Measurements from ENCODE around the gene SLC17A6.

The SLC17A6 gene

DNA sequence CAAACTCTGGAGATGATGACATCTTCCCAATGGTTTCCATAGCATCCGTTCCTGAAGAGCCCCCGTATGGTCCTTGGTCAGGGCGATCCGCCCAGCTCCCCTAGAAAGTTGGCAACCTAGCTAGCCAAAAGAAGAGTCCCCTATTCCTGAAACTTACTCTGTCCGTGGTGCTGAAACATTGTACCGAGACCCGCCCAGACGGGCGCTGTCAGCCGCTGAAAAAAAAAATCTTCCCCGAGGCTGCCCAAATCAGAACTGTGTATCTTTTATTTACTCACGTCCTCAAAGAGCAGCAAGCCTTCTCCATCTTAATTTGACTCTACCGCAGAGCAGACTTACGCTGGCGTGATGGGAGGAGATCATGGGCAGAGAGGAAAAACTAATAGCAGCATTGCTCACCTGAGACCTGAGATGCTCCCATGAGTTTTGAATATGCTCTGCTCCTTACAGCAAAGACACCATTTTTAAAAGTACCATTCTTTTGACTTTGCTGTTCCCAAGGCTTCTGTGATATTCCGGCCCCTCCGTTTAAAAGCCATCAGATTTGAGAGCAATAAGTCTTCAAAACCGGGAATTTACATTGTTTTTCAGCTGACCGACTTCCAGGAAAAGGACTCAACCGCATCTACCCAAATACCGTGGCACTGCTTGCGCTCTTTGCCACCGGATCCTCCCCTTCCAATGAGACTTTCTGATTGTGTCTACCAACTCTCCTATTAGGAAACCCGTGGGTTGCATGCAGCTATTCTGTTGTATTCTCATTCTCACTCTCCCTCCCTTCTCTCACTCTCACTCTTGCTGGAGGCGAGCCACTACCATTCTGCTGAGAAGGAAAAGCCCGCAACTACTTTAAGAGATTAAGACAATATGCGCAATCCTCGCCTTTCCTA is at the start of gene SLC17A6:
SLC17A6 (plus strand) TSS at position 786 of the 890 bp plus-strand sequence. CDS start 153 bp downstream, outside the sequence.
- peaks cover 55% of the 10 kb centered on the region for H3K27me3 ChIP-seq (ENCODE audit: control insufficient read depth, insufficient read depth, low read length)
- no peaks in the 10 kb centered on the region for H3K9me3 ChIP-seq (ENCODE audit: control insufficient read depth, insufficient read depth, low read length)
- no peaks in the 10 kb centered on the region for H3K36me3 ChIP-seq (ENCODE audit: control insufficient read depth, insufficient read depth, low read length)
- H3K9ac ChIP-seq (ENCODE audit: low read depth, low read length) = no peak within 1 kb of the TSS
- peaks cover 11% of the 10 kb centered on the region for H3K4me1 ChIP-seq (ENCODE audit: control insufficient read depth, insufficient read depth, low read length)
- peak within 1 kb of the TSS; percentile 43 for H3K4me3 ChIP-seq (ENCODE audit: low read depth, low read length)

DNA sequence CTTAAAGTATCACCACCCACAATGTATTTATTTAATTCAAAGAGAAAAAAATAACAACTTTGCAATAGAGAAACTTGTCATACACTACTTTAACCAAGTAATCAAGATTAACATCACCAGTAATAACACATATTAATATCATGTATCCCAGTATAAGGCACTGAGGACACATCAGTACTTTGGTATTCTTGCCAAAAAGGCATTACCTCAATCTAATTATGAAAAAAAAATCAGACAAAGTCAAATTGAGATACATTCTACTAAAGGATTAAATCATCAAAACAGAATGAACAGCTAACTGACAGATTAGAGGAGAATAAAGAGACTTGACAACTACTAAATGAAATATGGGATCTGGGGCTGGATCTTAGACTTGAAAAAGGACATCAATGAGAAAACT is 35.8 kb upstream of the SLC17A6 start:
- H3K4me3 ChIP-seq (ENCODE audit: low read depth, low read length) = no peak overlapping the region
- no peak overlapping the region for H3K9ac ChIP-seq (ENCODE audit: low read depth, low read length)
- no peaks in the 10 kb centered on the region for H3K27me3 ChIP-seq (ENCODE audit: control insufficient read depth, insufficient read depth, low read length)
- H3K9me3 ChIP-seq (ENCODE audit: control insufficient read depth, insufficient read depth, low read length) = no peaks in the 10 kb centered on the region
- no peaks in the 10 kb centered on the region for H3K4me1 ChIP-seq (ENCODE audit: control insufficient read depth, insufficient read depth, low read length)
- H3K36me3 ChIP-seq (ENCODE audit: control insufficient read depth, insufficient read depth, low read length) = no peaks in the 10 kb centered on the region

DNA sequence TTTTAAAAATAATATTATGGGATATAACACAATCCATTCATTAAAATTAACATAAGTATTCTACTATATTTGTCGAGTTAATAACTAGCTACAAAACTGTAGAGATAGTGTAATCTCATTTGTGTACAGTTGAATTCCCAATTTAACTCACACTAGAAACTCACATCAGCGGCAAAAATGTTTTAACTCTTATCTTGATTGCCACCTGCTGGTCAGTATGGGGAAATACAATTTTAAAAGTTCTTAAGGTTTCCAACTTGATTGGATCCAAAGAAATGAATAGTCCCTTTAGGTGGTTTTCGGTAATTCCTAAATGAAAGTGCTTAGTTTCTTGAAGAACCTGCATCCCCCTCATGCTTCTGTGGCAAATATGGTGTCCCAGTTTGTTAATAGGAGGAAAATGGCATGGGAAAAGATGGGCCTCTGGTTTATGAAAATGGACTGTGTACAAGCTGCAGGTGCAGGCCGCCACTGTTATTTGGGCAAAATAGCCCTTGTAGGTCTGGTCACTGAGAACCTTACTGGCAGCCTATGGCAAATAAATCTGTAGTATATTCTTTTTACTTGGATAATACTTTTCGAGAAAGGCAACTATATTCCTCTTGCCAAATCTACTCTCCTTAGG is 33.7 kb upstream of the SLC17A6 start:
- Histone ChIP-seq H3K36me3 (ENCODE audit: control insufficient read depth, insufficient read depth, low read length) (no peaks in the 10 kb centered on the region), H3K27me3 (ENCODE audit: control insufficient read depth, insufficient read depth, low read length) (no peaks in the 10 kb centered on the region), H3K9me3 (ENCODE audit: control insufficient read depth, insufficient read depth, low read length) (no peaks in the 10 kb centered on the region), H3K9ac (ENCODE audit: low read depth, low read length) (no peak overlapping the region), H3K4me3 (ENCODE audit: low read depth, low read length) (no peak overlapping the region), H3K4me1 (ENCODE audit: control insufficient read depth, insufficient read depth, low read length) (no peaks in the 10 kb centered on the region)

DNA sequence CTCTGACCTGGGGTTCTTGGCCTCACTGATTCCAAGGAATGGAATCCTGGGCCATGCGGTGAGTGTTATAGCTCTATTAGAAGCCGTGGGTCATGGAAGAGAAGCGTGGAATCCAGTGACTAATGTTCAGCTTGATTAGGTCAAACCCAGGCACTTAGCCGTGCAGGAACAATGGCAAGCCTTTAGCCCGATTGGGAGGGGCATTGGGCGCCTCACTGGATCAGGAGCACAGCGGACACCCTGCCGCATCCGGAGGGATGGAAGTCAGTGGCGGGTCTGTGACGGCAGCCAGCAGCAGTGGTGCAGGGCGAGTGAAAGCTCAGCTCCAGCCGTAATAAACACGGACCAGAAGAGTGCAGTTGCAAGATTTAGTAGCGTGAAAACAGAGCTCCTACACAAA is 20.5 kb upstream of the SLC17A6 start:
- no peaks in the 10 kb centered on the region for H3K27me3 ChIP-seq (ENCODE audit: control insufficient read depth, insufficient read depth, low read length)
- H3K9ac ChIP-seq (ENCODE audit: low read depth, low read length) = no peak overlapping the region
- H3K36me3 ChIP-seq (ENCODE audit: control insufficient read depth, insufficient read depth, low read length) = no peaks in the 10 kb centered on the region
- H3K4me1 ChIP-seq (ENCODE audit: control insufficient read depth, insufficient read depth, low read length) = no peaks in the 10 kb centered on the region
- H3K9me3 ChIP-seq (ENCODE audit: control insufficient read depth, insufficient read depth, low read length) = no peaks in the 10 kb centered on the region
- no peak overlapping the region for H3K4me3 ChIP-seq (ENCODE audit: low read depth, low read length)

DNA sequence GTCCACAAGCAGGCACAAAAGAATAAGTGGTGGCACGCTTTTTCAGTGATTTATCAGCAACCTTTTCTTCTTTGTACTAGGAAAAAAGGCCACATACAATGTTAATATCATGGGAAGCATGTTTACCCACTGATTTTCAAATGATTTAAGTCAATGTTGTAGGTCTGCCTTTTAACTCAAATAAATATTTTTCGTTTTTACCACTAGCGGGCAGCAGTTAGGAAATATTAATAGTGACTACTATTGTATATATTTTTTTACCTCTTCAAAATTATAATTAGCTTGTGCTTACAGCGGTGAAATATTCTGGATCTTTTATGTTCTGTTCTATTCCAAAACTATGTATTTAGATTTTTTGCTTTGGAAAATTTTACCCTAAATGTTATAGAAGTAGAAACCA is 6.4 kb upstream of the SLC17A6 start:
- no peaks in the 10 kb centered on the region for H3K27me3 ChIP-seq (ENCODE audit: control insufficient read depth, insufficient read depth, low read length)
- H3K9me3 ChIP-seq (ENCODE audit: control insufficient read depth, insufficient read depth, low read length) = no peaks in the 10 kb centered on the region
- H3K4me1 ChIP-seq (ENCODE audit: control insufficient read depth, insufficient read depth, low read length) = no peaks in the 10 kb centered on the region
- H3K36me3 ChIP-seq (ENCODE audit: control insufficient read depth, insufficient read depth, low read length) = no peaks in the 10 kb centered on the region
- no peak overlapping the region for H3K4me3 ChIP-seq (ENCODE audit: low read depth, low read length)
- H3K9ac ChIP-seq (ENCODE audit: low read depth, low read length) = no peak overlapping the region

DNA sequence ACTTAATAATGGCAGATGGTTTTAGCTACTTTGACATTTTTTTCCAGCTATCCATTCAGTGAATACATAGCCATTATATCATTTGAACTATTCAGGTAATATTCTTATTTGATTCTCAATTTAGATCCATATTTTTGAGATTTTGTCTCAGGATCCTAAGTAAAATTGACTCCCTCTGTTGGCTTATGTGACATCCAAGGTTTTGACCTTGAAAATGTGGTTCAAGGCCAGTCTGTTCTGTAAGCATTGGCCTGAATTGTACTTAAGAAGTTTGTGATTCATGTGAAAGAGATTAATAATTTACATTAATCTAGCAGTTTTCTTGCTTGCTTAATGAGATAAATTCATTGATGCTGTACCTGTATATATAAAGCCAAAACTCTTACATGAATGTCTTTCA is 1.6 kb upstream of the SLC17A6 start:
- Histone ChIP-seq H3K36me3 (ENCODE audit: control insufficient read depth, insufficient read depth, low read length) (no peaks in the 10 kb centered on the region), H3K9me3 (ENCODE audit: control insufficient read depth, insufficient read depth, low read length) (no peaks in the 10 kb centered on the region), H3K4me1 (ENCODE audit: control insufficient read depth, insufficient read depth, low read length) (peaks cover 8% of the 10 kb centered on the region), H3K9ac (ENCODE audit: low read depth, low read length) (no peak overlapping the region), H3K4me3 (ENCODE audit: low read depth, low read length) (no peak overlapping the region), H3K27me3 (ENCODE audit: control insufficient read depth, insufficient read depth, low read length) (peaks cover 43% of the 10 kb centered on the region)

DNA sequence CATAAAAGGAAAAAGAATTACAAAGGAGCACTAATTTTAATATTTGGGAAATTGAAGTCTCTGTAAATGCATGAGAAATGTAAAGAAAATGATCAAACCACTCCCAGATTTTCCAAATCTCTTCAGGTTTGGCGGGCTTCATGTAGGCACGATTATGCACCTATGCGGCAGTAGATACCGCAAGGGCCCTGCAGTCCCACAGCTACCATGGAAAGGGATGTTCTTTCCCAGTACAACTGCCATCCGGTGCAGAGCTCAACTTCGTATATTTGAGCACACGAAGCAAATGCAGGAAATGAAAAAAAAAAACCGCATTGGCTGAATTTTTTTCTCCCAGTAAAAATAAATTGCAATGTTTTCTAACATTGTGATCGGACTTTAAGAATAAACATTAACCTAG is 1.4 kb downstream of the SLC17A6 start:
- no peak overlapping the region for H3K9ac ChIP-seq (ENCODE audit: low read depth, low read length)
- peaks cover 71% of the 10 kb centered on the region for H3K27me3 ChIP-seq (ENCODE audit: control insufficient read depth, insufficient read depth, low read length)
- H3K4me1 ChIP-seq (ENCODE audit: control insufficient read depth, insufficient read depth, low read length) = peaks cover 15% of the 10 kb centered on the region
- no peaks in the 10 kb centered on the region for H3K36me3 ChIP-seq (ENCODE audit: control insufficient read depth, insufficient read depth, low read length)
- H3K9me3 ChIP-seq (ENCODE audit: control insufficient read depth, insufficient read depth, low read length) = no peaks in the 10 kb centered on the region
- no peak overlapping the region for H3K4me3 ChIP-seq (ENCODE audit: low read depth, low read length)

DNA sequence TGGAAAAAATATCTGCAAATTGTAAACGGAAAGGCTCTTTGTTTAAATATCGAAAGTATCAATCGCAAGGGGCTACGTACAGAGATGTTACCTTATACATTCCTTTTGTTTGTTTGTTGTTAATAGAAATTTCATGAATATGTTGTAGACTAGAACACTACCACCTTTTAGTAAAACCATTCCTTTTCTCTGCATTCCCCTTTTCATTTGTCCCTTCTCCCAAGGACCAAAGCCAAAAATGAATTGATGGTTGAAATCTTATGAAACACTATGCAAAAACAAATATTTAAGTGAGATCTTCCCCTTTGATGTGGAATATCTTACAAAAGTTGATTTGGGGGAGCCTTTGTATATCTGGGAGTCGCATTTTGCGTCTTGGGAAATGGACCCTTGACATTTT is 2.1 kb downstream of the SLC17A6 start:
- H3K4me3 ChIP-seq (ENCODE audit: low read depth, low read length) = peak overlapping the region; percentile 79

DNA sequence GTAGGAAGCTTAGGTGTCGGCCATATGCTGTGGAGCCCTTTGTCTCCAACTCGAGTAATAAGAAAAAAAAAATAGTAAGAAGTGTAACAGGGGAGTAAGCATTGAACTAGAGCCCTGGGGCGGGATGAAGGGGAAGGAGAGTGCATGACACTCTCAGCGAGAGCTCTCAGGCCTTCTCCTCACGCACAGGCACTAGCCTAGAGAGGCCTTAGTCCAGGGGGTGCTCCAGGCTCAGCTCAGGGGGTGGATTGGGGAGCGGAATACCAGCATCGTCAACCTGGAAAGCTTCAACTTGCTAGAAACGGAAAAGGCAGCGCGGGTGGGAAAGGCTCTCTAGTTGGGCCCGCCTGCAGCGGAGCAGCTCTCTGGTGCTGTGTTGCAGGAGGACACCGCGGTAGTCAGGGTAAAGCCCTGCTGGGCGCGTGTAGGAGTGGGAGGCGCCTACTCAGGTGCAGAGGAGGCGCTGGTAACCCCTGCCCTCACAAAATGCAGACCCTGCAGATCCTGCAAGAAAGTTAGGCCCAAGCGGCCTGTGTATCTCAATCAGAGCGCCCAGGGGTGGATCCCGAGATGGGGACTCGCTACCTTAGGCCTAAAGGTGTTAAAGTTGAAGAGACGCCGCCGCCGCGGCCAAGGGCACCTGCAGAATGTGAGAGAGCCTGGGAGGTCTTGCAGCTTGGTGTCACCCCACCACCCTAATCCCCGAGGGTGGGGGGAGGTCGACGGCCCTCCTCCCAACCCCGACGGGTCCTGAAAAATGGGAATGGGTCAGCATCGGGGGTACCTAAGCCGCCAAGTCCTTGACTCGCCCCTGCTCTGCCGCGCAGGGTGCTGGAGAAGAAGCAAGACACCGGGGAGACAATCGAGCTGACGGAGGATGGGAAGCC is 2.8 kb downstream of the SLC17A6 start:
- Histone ChIP-seq H3K36me3 (ENCODE audit: control insufficient read depth, insufficient read depth, low read length) (no peaks in the 10 kb centered on the region), H3K9ac (ENCODE audit: low read depth, low read length) (peak overlapping the region; percentile 40), H3K4me1 (ENCODE audit: control insufficient read depth, insufficient read depth, low read length) (peaks cover 15% of the 10 kb centered on the region), H3K4me3 (ENCODE audit: low read depth, low read length) (peak overlapping the region; percentile 79), H3K9me3 (ENCODE audit: control insufficient read depth, insufficient read depth, low read length) (no peaks in the 10 kb centered on the region), H3K27me3 (ENCODE audit: control insufficient read depth, insufficient read depth, low read length) (peaks cover 76% of the 10 kb centered on the region)

More for the DNA sequence above, 2.1 kb downstream of the SLC17A6 start:
- H3K9ac ChIP-seq (ENCODE audit: low read depth, low read length) = no peak overlapping the region
- H3K9me3 ChIP-seq (ENCODE audit: control insufficient read depth, insufficient read depth, low read length) = no peaks in the 10 kb centered on the region
- H3K4me1 ChIP-seq (ENCODE audit: control insufficient read depth, insufficient read depth, low read length) = peaks cover 15% of the 10 kb centered on the region
- H3K36me3 ChIP-seq (ENCODE audit: control insufficient read depth, insufficient read depth, low read length) = no peaks in the 10 kb centered on the region
- peaks cover 76% of the 10 kb centered on the region for H3K27me3 ChIP-seq (ENCODE audit: control insufficient read depth, insufficient read depth, low read length)

DNA sequence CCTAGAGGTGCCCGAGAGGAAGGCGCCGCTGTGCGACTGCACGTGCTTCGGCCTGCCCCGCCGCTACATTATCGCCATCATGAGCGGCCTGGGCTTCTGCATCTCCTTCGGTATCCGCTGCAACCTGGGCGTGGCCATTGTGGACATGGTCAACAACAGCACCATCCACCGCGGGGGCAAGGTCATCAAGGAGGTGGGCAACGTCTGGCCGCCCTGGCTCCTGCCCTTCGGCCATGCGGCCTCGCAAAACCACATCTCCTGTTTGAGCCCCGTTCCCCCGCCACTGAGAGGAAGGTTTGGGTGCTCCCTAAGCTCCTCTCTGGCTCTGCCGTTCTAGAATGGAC is 3.4 kb downstream of the SLC17A6 start:
- H3K27me3 ChIP-seq (ENCODE audit: control insufficient read depth, insufficient read depth, low read length) = peaks cover 76% of the 10 kb centered on the region

DNA sequence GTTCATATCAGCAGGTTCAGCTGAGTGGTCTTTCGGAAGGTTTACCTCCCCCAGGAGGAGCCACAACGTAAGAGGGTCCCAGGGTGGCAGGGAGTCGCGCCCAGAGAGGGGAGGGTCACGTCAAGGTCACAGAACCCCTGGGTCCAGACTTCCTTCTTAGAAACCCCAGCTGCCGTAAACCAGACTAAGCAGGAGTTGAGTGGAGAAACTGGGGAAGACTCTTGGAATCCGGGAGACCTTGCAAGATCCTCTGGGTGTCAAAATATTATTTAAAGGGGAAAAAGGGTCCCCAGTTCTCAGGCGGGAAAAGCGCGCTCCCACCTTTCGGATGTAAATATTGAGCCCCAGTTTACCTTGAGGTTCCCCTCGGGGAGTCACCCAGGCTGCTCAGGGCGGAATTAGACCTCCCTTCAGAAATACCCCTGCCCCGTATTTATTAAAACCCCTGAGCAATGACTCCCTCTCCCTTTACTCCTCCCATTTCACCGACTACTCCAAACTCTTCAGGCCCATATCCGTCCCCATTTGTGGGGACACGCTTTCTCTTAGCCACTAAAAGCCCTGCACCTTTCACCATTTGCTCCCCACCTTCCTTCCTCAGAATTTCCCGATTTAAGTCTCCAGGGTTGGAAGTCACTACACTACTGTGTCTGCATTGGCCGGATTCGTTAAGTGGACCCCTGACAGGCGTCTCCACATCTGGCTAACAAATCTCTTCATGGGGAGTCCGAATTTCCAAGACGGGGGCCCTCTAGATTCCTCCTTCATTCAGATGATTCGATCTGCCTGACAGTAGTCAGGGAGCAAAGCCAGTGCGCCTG is 4.2 kb downstream of the SLC17A6 start:
- H3K27me3 ChIP-seq (ENCODE audit: control insufficient read depth, insufficient read depth, low read length) = peaks cover 71% of the 10 kb centered on the region
- no peaks in the 10 kb centered on the region for H3K9me3 ChIP-seq (ENCODE audit: control insufficient read depth, insufficient read depth, low read length)
- H3K4me3 ChIP-seq (ENCODE audit: low read depth, low read length) = peak overlapping the region; percentile 79
- no peaks in the 10 kb centered on the region for H3K36me3 ChIP-seq (ENCODE audit: control insufficient read depth, insufficient read depth, low read length)
- peaks cover 15% of the 10 kb centered on the region for H3K4me1 ChIP-seq (ENCODE audit: control insufficient read depth, insufficient read depth, low read length)
- H3K9ac ChIP-seq (ENCODE audit: low read depth, low read length) = no peak overlapping the region

More for the DNA sequence above, 3.4 kb downstream of the SLC17A6 start:
- H3K36me3 ChIP-seq (ENCODE audit: control insufficient read depth, insufficient read depth, low read length) = no peaks in the 10 kb centered on the region
- no peaks in the 10 kb centered on the region for H3K9me3 ChIP-seq (ENCODE audit: control insufficient read depth, insufficient read depth, low read length)
- H3K9ac ChIP-seq (ENCODE audit: low read depth, low read length) = no peak overlapping the region
- peaks cover 15% of the 10 kb centered on the region for H3K4me1 ChIP-seq (ENCODE audit: control insufficient read depth, insufficient read depth, low read length)
- peak overlapping the region; percentile 79 for H3K4me3 ChIP-seq (ENCODE audit: low read depth, low read length)

All from iPS-15b (cell line).